ENCODE data around the gene EFHC2.
A peak's percentile ranks its signal among the peaks of the same experiment; 100 is the strongest.
"Not testable (repeated sequence)": the region's sequence is repeated elsewhere in the genome, so short reads cannot be mapped to it uniquely, and the experiment has no call there.

EFHC2 gene

DNA sequence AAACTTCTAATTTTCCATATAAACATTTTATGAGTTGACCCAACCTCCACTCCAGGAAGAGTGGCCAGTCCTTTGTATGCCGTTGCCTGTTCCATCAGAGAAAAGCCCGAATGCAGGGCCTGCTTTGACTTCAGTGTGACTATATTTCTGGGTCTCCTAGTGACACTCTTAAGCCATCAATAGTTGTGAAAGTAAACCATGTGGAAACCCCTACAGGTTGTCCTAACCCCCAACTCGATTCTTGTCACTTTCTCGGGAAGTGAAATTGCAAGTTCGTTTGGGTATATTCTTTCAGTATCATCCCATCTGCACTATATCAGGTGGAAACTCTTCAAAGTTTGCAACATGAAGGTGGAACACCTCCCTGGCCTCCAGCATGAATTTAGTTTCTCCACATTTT is 52.8 kb downstream of the EFHC2 start:
- no peak for DNase-seq

DNA sequence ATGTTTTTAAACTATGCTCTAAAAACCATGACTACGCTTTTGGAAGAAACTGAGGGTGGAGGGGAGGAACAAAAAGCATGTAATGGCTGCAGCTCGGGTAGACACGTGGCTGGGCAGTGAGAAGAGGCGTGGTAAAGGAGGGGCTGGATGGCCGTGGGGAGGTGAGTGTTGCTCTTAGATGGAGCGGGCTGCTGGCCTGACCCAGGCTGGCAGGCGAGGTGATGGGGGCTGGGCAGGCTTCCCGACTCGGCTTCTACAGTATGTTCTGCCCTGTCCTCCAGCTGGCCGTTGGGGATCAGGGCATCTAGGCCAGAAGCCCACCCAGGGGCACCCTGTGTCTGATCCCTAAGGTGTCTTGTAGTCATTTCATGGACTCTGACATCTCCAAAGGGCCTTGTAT is 60.7 kb downstream of the EFHC2 start:
- no peak for DNase-seq

- DNase-seq = no peak
Measured at GRCh38 chrX:44280116-44280515, 63.4 kb downstream of the EFHC2 start.

- DNase-seq = no peak
Measured at GRCh38 chrX:44274096-44274495, 69.4 kb downstream of the EFHC2 start.

- DNase-seq = no peak
Measured at GRCh38 chrX:44267861-44268260, 75.6 kb downstream of the EFHC2 start.

- DNase-seq = no peak
Measured at GRCh38 chrX:44267116-44267515, 76.4 kb downstream of the EFHC2 start.

DNA sequence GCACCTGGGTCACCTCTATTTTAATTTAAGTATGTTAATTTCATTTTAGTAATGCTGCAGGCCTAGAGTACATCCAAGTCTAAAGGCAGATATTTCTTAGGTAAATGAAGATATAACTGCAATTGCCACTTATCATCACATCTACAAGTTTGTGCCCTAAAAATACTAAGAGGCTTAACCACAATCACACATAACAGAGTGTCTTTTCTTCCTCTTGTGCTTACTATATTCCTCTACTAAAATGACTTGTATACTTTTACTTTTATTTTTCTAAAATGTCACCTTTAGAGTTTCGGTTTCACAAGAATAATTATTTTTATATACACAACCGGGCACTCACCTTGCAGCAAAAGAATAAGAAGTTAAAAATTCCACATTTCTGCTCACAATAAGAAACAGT is 77.9 kb downstream of the EFHC2 start:
- no peak for DNase-seq

DNA sequence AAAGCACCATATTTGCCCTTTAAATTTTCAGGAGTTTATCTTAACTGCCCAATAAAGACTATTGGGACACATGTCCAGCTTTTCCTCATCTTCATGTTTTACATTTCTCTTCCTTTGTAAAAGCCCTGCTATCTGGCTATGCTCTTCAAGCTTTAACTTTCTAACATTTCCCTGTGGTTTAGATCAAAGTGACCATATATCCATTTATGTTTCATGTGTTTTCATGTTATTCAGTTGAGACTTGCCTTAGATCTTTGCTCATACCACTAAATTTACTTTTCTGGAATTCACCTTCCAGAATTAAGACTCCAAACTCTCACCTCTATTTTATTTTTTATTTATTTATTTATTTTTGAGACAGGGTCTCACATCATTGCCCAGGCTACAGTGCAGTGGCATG is 78.5 kb downstream of the EFHC2 start:
- DNase-seq = no peak

DNA sequence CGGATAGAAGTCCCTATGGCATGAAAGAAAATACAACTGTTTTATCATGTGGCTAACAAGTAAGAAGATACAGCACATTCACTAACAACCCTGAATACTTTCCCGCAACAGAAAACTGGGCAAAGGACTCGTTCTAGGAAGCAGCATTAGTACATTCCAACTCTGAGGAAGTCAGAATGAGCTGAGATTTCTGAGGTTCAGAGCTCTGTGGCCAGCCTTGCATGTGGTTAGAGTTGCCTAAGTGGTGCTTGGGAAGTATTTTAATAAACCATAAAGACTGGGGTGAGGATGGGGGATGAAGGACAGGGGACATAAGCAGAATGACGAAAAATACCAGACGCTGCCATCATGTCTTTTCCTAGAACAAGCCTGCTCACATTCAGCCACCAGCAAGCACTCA is 82.2 kb downstream of the EFHC2 start:
- DNase-seq = no peak

DNA sequence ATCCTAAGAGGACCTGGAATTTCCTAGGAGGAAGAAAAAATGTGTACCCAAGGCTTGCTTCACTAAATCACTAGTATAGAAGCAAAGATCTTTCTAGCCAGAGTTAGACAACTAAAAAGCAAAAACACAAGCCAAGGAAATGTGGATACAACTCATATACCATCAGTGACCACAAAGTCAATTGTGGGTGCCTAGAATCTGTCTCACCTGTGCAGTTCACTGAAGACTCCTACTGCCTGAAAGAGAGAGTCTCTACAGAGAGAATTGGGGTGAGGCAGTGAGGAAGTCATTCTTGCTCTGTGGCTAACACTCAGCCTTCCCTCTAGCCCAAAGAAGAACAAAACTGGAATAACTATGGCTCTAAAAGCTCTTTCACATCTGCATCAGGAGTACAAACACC is 82.9 kb downstream of the EFHC2 start:
- no peak for DNase-seq

GRCh38 chrX:44255742-44256141 is 87.7 kb downstream of the EFHC2 start:
- not testable (repeated sequence) for DNase-seq

DNA sequence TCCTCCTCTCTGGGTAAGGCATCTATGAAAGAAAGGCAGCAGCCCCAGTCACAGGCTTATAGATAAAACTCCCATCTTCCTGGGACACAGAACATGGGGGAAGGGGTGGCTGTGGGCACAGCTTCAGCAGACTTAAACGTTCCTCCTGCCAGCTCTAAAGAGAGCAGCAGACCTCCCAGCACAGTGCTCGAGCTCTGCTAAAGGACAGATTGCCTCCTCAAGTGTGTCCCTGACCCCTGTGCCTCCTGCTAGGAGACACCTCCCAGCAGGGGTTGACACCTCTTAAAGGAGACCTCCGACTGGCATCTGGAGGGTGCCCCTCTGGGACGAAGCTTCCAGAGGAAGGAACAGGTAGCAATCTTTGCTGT is 89.9 kb downstream of the EFHC2 start:
- no peak for DNase-seq

- DNase-seq = peak; percentile 41
Measured at GRCh38 chrX:44252688-44253574, 90.5 kb downstream of the EFHC2 start.

- no peak for DNase-seq
Measured at GRCh38 chrX:44247468-44247867, 96.0 kb downstream of the EFHC2 start.

DNA sequence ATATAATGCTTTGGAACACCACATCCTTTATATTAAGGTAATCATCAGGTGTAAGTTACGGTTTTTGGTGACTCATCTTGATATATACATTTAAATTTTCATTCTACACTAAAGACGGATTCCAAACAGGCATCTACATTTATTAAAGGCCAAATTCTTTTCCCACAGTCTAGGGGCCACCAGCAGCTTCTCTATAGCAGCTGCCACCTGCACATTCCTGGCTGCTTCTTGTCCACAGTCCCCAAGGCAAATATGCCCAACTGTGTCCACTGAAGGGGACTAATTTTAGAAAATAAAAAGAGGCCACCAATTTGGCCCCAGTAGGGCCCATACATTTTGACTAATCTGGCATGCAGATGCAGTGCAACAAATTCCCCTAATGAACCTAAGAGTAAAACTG is 96.6 kb downstream of the EFHC2 start:
- no peak for DNase-seq

- no peak for DNase-seq
Measured at GRCh38 chrX:44245733-44246132, 97.7 kb downstream of the EFHC2 start.

GRCh38 chrX:44244008-44244407 is 99.5 kb downstream of the EFHC2 start:
- no peak for DNase-seq

DNA sequence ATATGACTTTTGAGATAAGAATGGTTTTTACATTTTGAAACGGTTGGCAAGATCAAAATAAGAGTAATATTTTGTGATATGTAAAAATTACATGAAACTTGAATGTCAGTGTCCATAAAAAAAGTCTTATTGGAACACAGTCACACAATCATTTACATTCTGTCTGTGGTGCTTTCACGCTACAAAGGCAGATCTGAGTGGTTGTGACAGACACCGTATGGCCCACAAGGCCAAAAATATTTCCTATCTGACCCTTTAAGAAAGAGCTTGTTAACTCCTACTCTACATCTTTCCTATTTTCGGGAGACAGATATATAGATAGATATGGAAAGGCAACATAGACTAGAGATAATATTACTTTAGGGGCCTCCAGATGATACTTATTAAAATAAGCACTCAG is 101.9 kb downstream of the EFHC2 start:
- no peak for DNase-seq

DNA sequence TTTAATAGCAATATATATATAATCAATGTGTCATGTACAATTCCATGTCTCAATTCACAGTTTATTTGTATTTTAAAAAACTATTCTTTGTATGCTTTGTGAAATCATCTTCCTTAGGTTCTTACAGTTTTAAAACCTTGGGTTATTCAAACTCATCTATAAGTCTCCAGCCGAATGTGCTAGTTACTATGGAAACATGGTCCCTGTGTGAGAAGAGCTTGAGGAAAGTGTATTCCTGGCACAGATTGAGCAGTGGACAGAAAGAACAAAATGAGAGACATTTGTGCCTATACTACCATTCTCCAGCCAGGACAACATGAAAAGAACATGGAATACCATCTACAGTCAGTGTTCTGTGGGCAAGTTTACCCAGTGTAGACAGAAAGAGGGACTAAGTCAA is 103.4 kb downstream of the EFHC2 start:
- DNase-seq = no peak

GRCh38 chrX:44239036-44239435 is 104.4 kb downstream of the EFHC2 start:
- DNase-seq = no peak

- no peak for DNase-seq
Measured at GRCh38 chrX:44235534-44235933, 107.9 kb downstream of the EFHC2 start.

DNA sequence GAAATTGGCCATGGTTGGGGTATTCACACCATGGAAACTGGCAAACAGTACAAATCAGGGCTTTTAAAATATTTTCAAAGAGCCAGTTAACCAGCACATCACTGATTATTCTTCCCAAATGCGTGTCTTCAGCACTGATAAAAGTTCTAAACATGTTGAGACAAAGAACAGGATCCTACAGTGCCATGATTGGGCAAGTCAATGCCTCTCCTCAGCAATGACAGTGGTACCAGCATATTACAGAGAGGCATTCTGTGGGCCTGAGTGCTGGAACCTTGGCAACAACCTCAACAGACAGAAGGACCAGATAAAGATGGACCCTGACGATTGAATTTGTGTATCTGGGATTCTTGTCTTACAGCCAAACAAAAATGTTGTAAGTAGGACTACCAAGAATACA is 108.9 kb downstream of the EFHC2 start:
- no peak for DNase-seq

DNA sequence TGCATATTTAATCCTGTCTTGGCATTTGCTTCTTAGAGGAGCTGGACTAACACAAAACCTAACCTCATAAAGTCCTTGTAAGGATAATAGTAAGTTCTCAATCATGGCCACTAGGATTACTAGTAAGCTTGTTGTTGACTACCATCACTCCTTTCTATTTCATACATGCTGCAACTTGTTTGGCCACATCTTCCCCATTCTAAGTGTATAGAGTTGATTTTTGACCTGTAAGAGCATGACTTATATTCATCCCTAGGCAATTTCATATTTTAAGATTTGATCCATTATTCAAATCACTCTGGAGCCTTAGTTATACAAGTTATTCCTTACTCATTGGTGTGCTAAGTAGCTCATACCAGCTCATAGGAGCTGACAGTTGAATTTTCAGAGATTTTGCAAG is 109.4 kb downstream of the EFHC2 start:
- DNase-seq = no peak

DNA sequence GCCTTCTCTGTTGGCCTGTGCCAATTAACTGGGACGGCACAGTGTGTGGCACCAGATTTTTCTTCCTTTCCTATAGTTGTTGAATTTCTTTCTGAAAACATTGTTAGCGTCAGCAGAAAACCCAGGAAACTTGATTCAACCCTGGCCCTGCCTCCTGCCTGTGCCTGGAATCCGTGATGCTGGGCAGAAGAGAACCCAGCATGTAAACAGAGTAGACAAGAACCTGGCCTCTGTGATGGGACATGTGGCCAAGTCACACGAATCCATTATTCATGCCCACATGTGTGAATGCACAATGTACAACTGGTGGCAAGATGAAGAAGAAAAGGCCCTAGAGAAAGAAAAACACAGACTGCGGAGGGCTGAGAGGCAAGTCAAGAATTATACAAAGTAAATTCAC is 111.4 kb downstream of the EFHC2 start:
- no peak for DNase-seq

- DNase-seq = no peak
Measured at GRCh38 chrX:44228621-44229020, 114.9 kb downstream of the EFHC2 start.

Data from activated CD4-positive, CD25-positive, alpha-beta regulatory T cell treated with anti-CD3 and anti-CD28 coated beads, Interleukin-2, amount 50 U/mL, for 72 hours (primary cell).